OCI-LY7 (cell line): ENCODE measurements around the gene SEC14L5. TPM values are rescaled to one million over a fixed set of nuclear protein-coding genes. Genes with fewer than 3 reads are reported as not detected.
"Not testable (repeated sequence)": the region's sequence is repeated elsewhere in the genome, so short reads cannot be mapped to it uniquely, and the experiment has no call there.

ENCODE experiments used
- BruUV-seq: library from RNA; stranded (reverse); fragments of 400-500 nt; replicated peaks from 2 replicates; lab custom pipeline; 2021; lab: Mats Ljungman, UMichigan
- CTCF ChIA-PET: fragments of 300-600 bp; sonication (Branson Sonifier 250); formaldehyde crosslinking; loops from one replicate; lab custom pipeline; 2022; ENCODE audit warnings: antibody characterized with exemption; ENCODE audit not compliant: unreplicated experiment; lab: Charles Lee
- POLR2A ChIA-PET: fragments of 300-600 bp; sonication (Branson Sonifier 250); formaldehyde crosslinking; loops from one replicate; lab custom pipeline; 2022; ENCODE audit warnings: antibody characterized with exemption; lab: Charles Lee
- DNase-seq: peaks from one replicate; pipeline ENCODE4 v3.0.0-alpha.2; 2015; ENCODE audit warnings: low spot score
- H2AFZ ChIP-seq: fragments of 200-600 bp; sonication (generic), shearing (Covaris generic); 2 replicates; pipeline ENCODE4 v1.6.1; 2014; ENCODE audit warnings: mild to moderate bottlenecking, antibody characterized with exemption, low read length, moderate library complexity
- H3K27ac ChIP-seq: fragments of 200-600 bp; sonication (generic); 2 replicates; pipeline ENCODE4 v1.5.1; 2014; ENCODE audit warnings: mixed run types, low read depth, mild to moderate bottlenecking, moderate library complexity, low read length, inconsistent platforms; ENCODE audit not compliant: poor library complexity, severe bottlenecking
- H3K36me3 ChIP-seq: fragments of 200-600 bp; sonication (generic); 2 replicates; pipeline ENCODE4 v1.6.1; 2014; ENCODE audit warnings: mild to moderate bottlenecking, antibody characterized with exemption, low read length, moderate library complexity, mixed read lengths; ENCODE audit not compliant: insufficient read depth
- H3K4me1 ChIP-seq: fragments of 200-600 bp; sonication (generic); 2 replicates; pipeline ENCODE4 v1.5.1; 2014; ENCODE audit warnings: mild to moderate bottlenecking, low read length; ENCODE audit not compliant: insufficient read depth, poor library complexity, severe bottlenecking
- H3K4me2 ChIP-seq: fragments of 200-600 bp; sonication (generic); 2 replicates; pipeline ENCODE4 v1.6.1; 2014; ENCODE audit warnings: mild to moderate bottlenecking, low read length
- H3K4me3 ChIP-seq: fragments of 200-600 bp; sonication (generic); 2 replicates; pipeline ENCODE4 v1.5.1; 2014; ENCODE audit warnings: mild to moderate bottlenecking, low read depth, low read length; ENCODE audit not compliant: poor library complexity, severe bottlenecking
- H3K79me2 ChIP-seq: fragments of 200-600 bp; sonication (generic); 2 replicates; pipeline ENCODE4 v1.6.1; 2016; ENCODE audit warnings: low read depth, mild to moderate bottlenecking, low read length, moderate library complexity, mixed read lengths; ENCODE audit not compliant: insufficient read depth
- H3K9me2 ChIP-seq: fragments of 200-600 bp; sonication (generic); 2 replicates; pipeline ENCODE4 v1.6.1; 2016; ENCODE audit warnings: mild to moderate bottlenecking, low read length, mixed read lengths; ENCODE audit not compliant: insufficient read depth
- H3K9me3 ChIP-seq: fragments of 200-600 bp; sonication (generic); 2 replicates; pipeline ENCODE4 v1.6.1; 2014; ENCODE audit warnings: mild to moderate bottlenecking, mixed run types, low read length, mixed read lengths
- H4K20me1 ChIP-seq: fragments of 200-600 bp; sonication (generic); 2 replicates; pipeline ENCODE4 v1.6.1; 2014; ENCODE audit warnings: mild to moderate bottlenecking, antibody characterized with exemption, low read length, moderate library complexity, mixed read lengths; ENCODE audit not compliant: insufficient read depth
- EZH2phosphoT487 ChIP-seq: fragments of 200-600 bp; sonication (generic); IDR thresholded peaks from 2 replicates; pipeline ENCODE4 v1.6.1; 2018; ENCODE audit warnings: low read depth, borderline replicate concordance, mild to moderate bottlenecking, mixed run types, antibody characterized with exemption, low read length, moderate library complexity, mixed read lengths
- intact Hi-C: fragments of 100-400 bp; cut with micrococcal nuclease; formaldehyde crosslinking; loops from one replicate; pipeline ENCODE4 v1.10.0; 2022; ENCODE audit not compliant: unreplicated experiment
- total RNA-seq, 2 experiments: library from RNA; depleted of rRNA in 1 of 2; stranded (reverse); fragments of >200 nt in 1 of 2; shearing (Covaris generic) in 1 of 2; gene quantifications; 2 replicates each; pipeline ENCODE4 v1.2.3, GENCODE V29; 2014 to 2022
- TF ChIP-seq, protein P1 (sequence below): fragments of 200-600 bp; sonication (generic); conservative IDR thresholded peaks from 2 replicates; pipeline ENCODE4 v1.5.1; 2014; ENCODE audit warnings: mild to moderate bottlenecking, antibody characterized with exemption, low read length, moderate library complexity, mixed read lengths

Gene SEC14L5
- total RNA-seq, 2 experiments from 2014 or later, result not detected

DNA sequence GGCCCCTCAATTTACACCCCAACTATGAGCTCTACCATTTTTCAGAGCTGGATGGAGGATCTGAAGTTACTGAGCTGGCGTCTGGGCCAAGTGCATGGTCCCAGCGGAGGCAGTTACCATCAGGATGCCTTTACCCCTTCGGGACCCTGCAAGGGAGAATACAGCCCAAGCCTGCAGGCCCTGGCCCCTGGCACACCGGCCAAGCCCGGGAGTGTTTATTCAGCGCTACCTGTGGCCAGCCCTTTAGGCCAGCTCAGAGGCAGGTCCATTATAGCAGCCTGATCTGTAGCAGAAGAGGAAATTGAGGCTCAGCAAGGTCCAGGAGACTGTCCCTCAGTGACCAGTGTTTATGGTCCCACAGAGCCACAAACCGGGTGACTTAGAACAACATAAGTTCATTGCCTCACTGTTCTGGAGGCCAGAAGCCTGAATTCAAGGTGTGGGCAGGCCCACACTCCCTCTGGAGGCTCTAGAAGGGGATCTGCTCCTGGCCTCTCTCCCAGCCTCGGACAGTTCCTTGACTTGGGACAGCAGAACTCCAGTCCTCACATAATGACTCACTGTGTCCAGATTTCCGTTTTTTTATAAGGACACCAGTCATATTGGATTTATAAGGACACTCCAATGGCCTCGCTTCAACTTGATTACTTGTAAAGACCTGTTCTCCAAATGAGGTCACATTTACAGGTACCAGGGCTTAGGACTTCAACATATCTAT is 8.8 kb downstream of the SEC14L5 start:
- peaks cover 28% of the 10 kb centered on the region for H3K4me1 ChIP-seq
- intact Hi-C loops, result no loop called here
- no peak overlapping the region for H3K4me2 ChIP-seq
- no peaks in the 10 kb centered on the region for H3K79me2 ChIP-seq
- H2AFZ ChIP-seq, result no peak overlapping the region
- no TSS peak for BruUV-seq
- TF ChIP-seq, protein P1, sequence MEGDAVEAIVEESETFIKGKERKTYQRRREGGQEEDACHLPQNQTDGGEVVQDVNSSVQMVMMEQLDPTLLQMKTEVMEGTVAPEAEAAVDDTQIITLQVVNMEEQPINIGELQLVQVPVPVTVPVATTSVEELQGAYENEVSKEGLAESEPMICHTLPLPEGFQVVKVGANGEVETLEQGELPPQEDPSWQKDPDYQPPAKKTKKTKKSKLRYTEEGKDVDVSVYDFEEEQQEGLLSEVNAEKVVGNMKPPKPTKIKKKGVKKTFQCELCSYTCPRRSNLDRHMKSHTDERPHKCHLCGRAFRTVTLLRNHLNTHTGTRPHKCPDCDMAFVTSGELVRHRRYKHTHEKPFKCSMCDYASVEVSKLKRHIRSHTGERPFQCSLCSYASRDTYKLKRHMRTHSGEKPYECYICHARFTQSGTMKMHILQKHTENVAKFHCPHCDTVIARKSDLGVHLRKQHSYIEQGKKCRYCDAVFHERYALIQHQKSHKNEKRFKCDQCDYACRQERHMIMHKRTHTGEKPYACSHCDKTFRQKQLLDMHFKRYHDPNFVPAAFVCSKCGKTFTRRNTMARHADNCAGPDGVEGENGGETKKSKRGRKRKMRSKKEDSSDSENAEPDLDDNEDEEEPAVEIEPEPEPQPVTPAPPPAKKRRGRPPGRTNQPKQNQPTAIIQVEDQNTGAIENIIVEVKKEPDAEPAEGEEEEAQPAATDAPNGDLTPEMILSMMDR, result no peak
- TF ChIP-seq EZH2phosphoT487, result no peak
- no peak for DNase-seq
- POLR2A ChIA-PET, result no interaction called here
- CTCF ChIA-PET, result no interaction called here
- no peaks in the 10 kb centered on the region for H4K20me1 ChIP-seq
- H3K9me2 ChIP-seq, result no peaks in the 10 kb centered on the region
- H3K4me3 ChIP-seq, result no peak overlapping the region
- H3K9me3 ChIP-seq, result no peaks in the 10 kb centered on the region
- H3K36me3 ChIP-seq, result no peaks in the 10 kb centered on the region
- no peak overlapping the region for H3K27ac ChIP-seq

- H3K36me3 ChIP-seq, H3K4me2 ChIP-seq, CTCF ChIA-PET, H4K20me1 ChIP-seq, H3K79me2 ChIP-seq, POLR2A ChIA-PET, H3K9me3 ChIP-seq, H3K27ac ChIP-seq, intact Hi-C loops, BruUV-seq, H2AFZ ChIP-seq, H3K4me3 ChIP-seq, DNase-seq, H3K9me2 ChIP-seq: not testable (repeated sequence)
- H3K4me1 ChIP-seq, result peaks cover 36% of the 10 kb centered on the region
Measured at GRCh38 chr16:4968278-4968677, 10.1 kb downstream of the SEC14L5 start.

DNA sequence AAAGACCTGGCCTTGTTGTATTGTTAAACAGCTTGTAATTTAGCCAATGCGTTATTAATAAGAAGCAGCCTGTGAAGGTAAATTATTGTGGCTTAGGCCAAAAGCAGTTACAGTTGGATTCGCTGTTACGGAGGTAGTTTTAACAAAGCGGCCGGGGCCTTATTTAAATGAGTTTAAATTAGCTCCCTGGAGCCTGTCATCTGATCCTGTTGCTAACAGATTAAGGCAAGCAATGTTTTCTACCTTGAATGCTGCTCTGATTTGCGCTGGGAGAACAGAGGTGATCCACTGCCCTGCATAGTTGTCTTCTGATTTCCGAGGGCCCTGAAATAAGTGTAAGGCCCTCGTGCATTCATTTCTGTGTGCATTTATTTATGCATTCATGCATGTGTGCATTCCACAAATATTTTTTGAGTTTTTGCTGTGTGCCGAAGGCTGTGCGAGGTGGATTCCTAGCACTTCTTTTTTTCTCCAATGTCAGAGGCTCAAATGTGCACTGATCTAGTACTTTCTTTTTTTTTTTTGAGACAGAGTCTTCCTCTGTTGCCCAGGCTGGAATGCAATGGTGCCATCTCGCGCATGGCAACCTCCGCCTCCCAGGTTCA is 10.9 kb downstream of the SEC14L5 start:
- H3K79me2 ChIP-seq, result no peaks in the 10 kb centered on the region
- no peaks in the 10 kb centered on the region for H3K9me2 ChIP-seq
- intact Hi-C loops, result no loop called here
- no peaks in the 10 kb centered on the region for H4K20me1 ChIP-seq
- no peak overlapping the region for H3K27ac ChIP-seq
- POLR2A ChIA-PET, result no interaction called here
- H3K4me2 ChIP-seq, result no peak overlapping the region
- H2AFZ ChIP-seq, result no peak overlapping the region
- CTCF ChIA-PET, result no interaction called here
- no TSS peak for BruUV-seq
- H3K36me3 ChIP-seq, result no peaks in the 10 kb centered on the region
- DNase-seq, result no peak
- H3K4me1 ChIP-seq, result peaks cover 38% of the 10 kb centered on the region
- TF ChIP-seq EZH2phosphoT487, result no peak
- TF ChIP-seq, protein P1, result no peak
- H3K9me3 ChIP-seq, result no peaks in the 10 kb centered on the region
- H3K4me3 ChIP-seq, result no peak overlapping the region
